Fibroblast of lung (primary cell): ENCODE results near the gene SIDT2. TPM values are rescaled to one million over a fixed set of nuclear protein-coding genes. Genes with fewer than 3 reads are reported as not detected.
A peak's percentile ranks its signal among the peaks of the same experiment; 100 is the strongest.

Source experiments
- DNase-seq, 2 donors: peaks; one replicate each; pipeline versions ENCODE4 v3.0.0 to v3.0.0-alpha.2; 2010; ENCODE audit warnings: low read depth in 2 of 2
- H2AFZ ChIP-seq: 2 replicates; pipeline ENCODE4 v1.5.1; 2012; ENCODE audit warnings: low read length, control low read depth, inconsistent platforms
- H3K27ac ChIP-seq: 2 replicates; pipeline ENCODE4 v1.5.1; 2011; ENCODE audit warnings: low read length, control low read depth; ENCODE audit not compliant: insufficient read depth
- H3K27me3 ChIP-seq: 2 replicates; pipeline ENCODE4 v1.5.1; 2011; ENCODE audit warnings: mild to moderate bottlenecking, low read length; ENCODE audit not compliant: control insufficient read depth, insufficient read depth
- H3K36me3 ChIP-seq: 2 replicates; pipeline ENCODE4 v1.5.1; 2011; ENCODE audit warnings: low read length; ENCODE audit not compliant: control insufficient read depth, insufficient read depth
- H3K4me1 ChIP-seq: 2 replicates; pipeline ENCODE4 v1.5.1; 2011; ENCODE audit warnings: low read length; ENCODE audit not compliant: control insufficient read depth, insufficient read depth; ENCODE audit errors: extremely low read depth
- H3K4me2 ChIP-seq: 2 replicates; pipeline ENCODE4 v1.5.1; 2011; ENCODE audit warnings: low read length, control low read depth; ENCODE audit not compliant: insufficient read depth; ENCODE audit errors: extremely low read depth
- H3K4me3 ChIP-seq, 4 experiments: fragments of 200-600 bp in 1 of 4; sonication (generic) in 1 of 4; replicated peaks in 1 of 4; 2 replicates each; pipeline ENCODE4 v1.5.1; 2011 to 2016; ENCODE audit warnings: low read length in 4 of 4, low read depth in 3 of 4, mild to moderate bottlenecking in 3 of 4, control low read depth in 2 of 4, inconsistent platforms in 1 of 4, mixed read lengths in 1 of 4; ENCODE audit not compliant: insufficient read depth in 1 of 4; ENCODE audit errors: control extremely low read depth in 1 of 4
- H3K79me2 ChIP-seq: 2 replicates; pipeline ENCODE4 v1.5.1; 2012; ENCODE audit warnings: mild to moderate bottlenecking, low read length, inconsistent platforms; ENCODE audit not compliant: control insufficient read depth, insufficient read depth
- H3K9ac ChIP-seq: 2 replicates; pipeline ENCODE4 v1.5.1; 2011; ENCODE audit warnings: mild to moderate bottlenecking, low read length, control low read depth; ENCODE audit not compliant: insufficient read depth
- H3K9me3 ChIP-seq: 2 replicates; pipeline ENCODE4 v1.5.1; 2012; ENCODE audit warnings: low read depth, low read length; ENCODE audit not compliant: control insufficient read depth, insufficient read depth
- H4K20me1 ChIP-seq: 2 replicates; pipeline ENCODE4 v1.5.1; 2011; ENCODE audit warnings: low read length; ENCODE audit not compliant: control insufficient read depth, insufficient read depth; ENCODE audit errors: extremely low read depth
- EZH2 ChIP-seq: IDR thresholded peaks from 2 replicates; pipeline ENCODE4 v1.5.1; 2012; ENCODE audit warnings: low read length, control low read depth, mild to moderate bottlenecking; ENCODE audit errors: missing control alignments
- polyA plus RNA-seq, 2 donors: library from polyadenylated mRNA; depleted of rRNA in 1 of 2; stranded (reverse) in 1 of 2; unstranded in 1 of 2; fragments of >200 nt; gene quantifications; 2 replicates each; pipeline ENCODE4 v1.2.1, GENCODE V29; 2011 to 2012; ENCODE audit warnings: missing spikeins in 1 of 2
- total RNA-seq: library from RNA; depleted of rRNA; stranded (reverse); fragments of >200 nt; gene quantifications from 2 replicates; pipeline ENCODE4 v1.2.1, GENCODE V29; 2014
- TF ChIP-seq, protein P1 (sequence below), 2 donors: IDR thresholded peaks in 1 of 2; conservative IDR thresholded peaks in 1 of 2; 1 replicate in 1 of 2; 2 replicates in 1 of 2; pipeline ENCODE4 v1.5.1; 2011 to 2012; ENCODE audit warnings: low read length in 2 of 2, control low read depth in 1 of 2, inconsistent platforms in 1 of 2, low read depth in 1 of 2, mild to moderate bottlenecking in 1 of 2

The SIDT2 gene
- total and polyA plus RNA-seq, 2 donors (not counting 1 experiment from before 2014, with no cell fraction given) = 23.5 to 27.2 TPM

DNA sequence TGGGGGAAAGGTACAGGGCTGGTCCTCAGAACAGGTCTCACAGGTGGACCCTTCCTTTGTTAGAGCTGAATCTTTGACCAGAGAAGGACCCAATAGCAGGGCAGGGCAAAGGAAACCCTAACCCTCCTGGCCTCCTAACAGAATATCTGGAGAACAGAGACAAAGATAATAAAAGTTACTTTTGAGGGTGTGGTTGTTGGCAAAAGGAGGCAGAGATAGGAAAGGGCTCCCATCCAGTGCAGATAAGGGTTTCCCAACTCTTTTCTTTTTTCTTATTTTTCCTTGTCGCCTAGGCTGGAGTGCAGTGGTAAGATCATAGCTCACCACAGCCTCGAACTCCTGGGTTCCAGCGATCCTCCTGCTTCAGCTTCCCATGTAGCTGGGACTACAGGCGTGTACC, 41.5 kb downstream of the SIDT2 start:
- DNase-seq = no peak
- Histone ChIP-seq H3K27me3 (no peaks in the 10 kb centered on the region), H3K27ac (no peak overlapping the region), H2AFZ (no peak overlapping the region), H3K4me2 (no peak overlapping the region), H3K36me3 (peaks cover 3% of the 10 kb centered on the region), H3K9ac (no peak overlapping the region), H3K4me3 (no peak overlapping the region), H3K4me1 (peaks cover 39% of the 10 kb centered on the region), H4K20me1 (no peaks in the 10 kb centered on the region), H3K79me2 (no peaks in the 10 kb centered on the region), H3K9me3 (no peaks in the 10 kb centered on the region)
- no peak for TF ChIP-seq EZH2
- TF ChIP-seq, protein P1, sequence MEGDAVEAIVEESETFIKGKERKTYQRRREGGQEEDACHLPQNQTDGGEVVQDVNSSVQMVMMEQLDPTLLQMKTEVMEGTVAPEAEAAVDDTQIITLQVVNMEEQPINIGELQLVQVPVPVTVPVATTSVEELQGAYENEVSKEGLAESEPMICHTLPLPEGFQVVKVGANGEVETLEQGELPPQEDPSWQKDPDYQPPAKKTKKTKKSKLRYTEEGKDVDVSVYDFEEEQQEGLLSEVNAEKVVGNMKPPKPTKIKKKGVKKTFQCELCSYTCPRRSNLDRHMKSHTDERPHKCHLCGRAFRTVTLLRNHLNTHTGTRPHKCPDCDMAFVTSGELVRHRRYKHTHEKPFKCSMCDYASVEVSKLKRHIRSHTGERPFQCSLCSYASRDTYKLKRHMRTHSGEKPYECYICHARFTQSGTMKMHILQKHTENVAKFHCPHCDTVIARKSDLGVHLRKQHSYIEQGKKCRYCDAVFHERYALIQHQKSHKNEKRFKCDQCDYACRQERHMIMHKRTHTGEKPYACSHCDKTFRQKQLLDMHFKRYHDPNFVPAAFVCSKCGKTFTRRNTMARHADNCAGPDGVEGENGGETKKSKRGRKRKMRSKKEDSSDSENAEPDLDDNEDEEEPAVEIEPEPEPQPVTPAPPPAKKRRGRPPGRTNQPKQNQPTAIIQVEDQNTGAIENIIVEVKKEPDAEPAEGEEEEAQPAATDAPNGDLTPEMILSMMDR (conservative IDR thresholded peaks at IDR 0.05 in 1 of 2, IDR thresholded peaks at IDR 0.05 in 1 of 2; ENCODE audit: low read depth in 1 of 2, low read length in 2 of 2) = no peak

DNA sequence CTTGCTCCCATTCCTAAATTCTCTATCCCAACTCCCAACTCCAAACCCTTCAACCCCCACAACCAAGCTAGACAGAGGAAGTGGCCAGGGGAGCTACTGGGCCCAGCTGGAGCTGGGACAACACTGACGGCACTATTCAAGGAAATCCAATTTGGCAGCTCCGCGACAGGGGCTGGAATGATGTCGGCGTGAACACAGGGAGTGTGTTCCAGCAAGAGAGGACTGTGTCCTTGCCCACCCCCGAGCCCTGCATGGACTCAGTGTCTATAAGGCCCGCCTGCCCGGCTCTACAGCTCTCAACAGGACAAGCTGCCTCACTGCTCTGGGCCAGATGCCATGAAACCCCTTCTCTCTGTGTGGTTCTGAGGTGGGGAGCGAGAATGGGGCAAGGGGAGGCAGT, 42.0 kb downstream of the SIDT2 start:
- no peak for DNase-seq
- Histone ChIP-seq H2AFZ (no peak overlapping the region), H3K9ac (no peak overlapping the region), H3K4me2 (no peak overlapping the region), H3K27me3 (no peaks in the 10 kb centered on the region), H3K4me1 (peaks cover 39% of the 10 kb centered on the region), H3K27ac (peak overlapping the region; percentile 4), H3K36me3 (peaks cover 6% of the 10 kb centered on the region), H3K79me2 (no peaks in the 10 kb centered on the region), H3K4me3 (no peak overlapping the region), H4K20me1 (no peaks in the 10 kb centered on the region), H3K9me3 (no peaks in the 10 kb centered on the region)
- TF ChIP-seq EZH2 = no peak
- TF ChIP-seq, protein P1 (conservative IDR thresholded peaks at IDR 0.05 in 1 of 2, IDR thresholded peaks at IDR 0.05 in 1 of 2; ENCODE audit: low read depth in 1 of 2, low read length in 2 of 2) = no peak

DNA sequence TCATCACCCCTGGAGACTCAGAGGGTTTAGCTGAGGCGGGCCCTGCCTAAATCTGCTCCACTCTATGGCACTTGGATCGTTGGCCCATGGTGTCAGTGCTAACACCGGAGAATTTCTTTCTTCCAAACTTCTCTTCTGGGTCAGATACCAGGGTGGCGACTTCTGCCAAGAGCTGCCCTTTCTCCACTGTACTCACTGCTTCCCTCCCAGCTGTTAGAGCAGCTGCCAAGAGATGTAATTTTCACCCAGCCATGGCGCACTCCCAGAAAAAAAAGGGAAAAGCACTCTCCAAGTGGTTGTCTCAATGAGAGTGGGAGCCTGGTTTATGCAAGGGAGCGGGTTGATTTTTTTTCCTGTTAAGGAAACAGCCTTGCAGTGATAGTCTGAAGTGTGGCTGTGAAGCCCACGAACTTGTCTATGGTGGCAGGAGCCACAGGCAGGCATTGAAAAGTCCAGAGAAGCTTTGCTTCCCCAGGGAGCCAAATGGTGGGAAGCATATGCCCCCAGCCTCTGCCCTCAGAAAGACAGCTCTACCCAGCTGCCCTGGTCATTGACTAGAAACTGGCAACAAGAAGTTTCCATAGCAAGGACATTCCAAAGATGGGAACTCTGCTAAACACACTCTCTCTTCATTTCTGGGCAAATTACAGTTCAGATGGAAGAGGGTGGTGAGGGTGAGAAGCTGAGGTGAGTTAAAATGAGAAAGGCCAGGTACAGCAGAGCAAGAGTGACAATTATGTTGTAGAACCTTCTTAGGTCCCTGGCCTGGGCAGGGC, 42.6 kb downstream of the SIDT2 start:
- H4K20me1 ChIP-seq = no peaks in the 10 kb centered on the region
- no peaks in the 10 kb centered on the region for H3K27me3 ChIP-seq
- peak overlapping the region; percentile 4 for H3K27ac ChIP-seq
- H3K4me2 ChIP-seq = no peak overlapping the region
- no peak overlapping the region for H3K9ac ChIP-seq
- no peaks in the 10 kb centered on the region for H3K9me3 ChIP-seq
- no peak overlapping the region for H2AFZ ChIP-seq
- H3K36me3 ChIP-seq = peaks cover 5% of the 10 kb centered on the region
- H3K4me3 ChIP-seq = no peak overlapping the region
- TF ChIP-seq EZH2 = no peak
- TF ChIP-seq, protein P1 (conservative IDR thresholded peaks at IDR 0.05 in 1 of 2, IDR thresholded peaks at IDR 0.05 in 1 of 2; ENCODE audit: low read depth in 1 of 2, low read length in 2 of 2) = no peak
- DNase-seq = peak in 1 of 2 donors; percentile 60
- peaks cover 38% of the 10 kb centered on the region for H3K4me1 ChIP-seq
- H3K79me2 ChIP-seq = no peaks in the 10 kb centered on the region
